ENCODE data around the gene EEF1A2. TPM values are rescaled to one million over a fixed set of nuclear protein-coding genes. Genes with fewer than 3 reads are reported as not detected.

The EEF1A2 gene
- total and polyA plus RNA-seq, 2 donors (not counting 3 experiments of a cell fraction or from before 2014, with no cell fraction given): 2.7 to 3.4 TPM

DNA sequence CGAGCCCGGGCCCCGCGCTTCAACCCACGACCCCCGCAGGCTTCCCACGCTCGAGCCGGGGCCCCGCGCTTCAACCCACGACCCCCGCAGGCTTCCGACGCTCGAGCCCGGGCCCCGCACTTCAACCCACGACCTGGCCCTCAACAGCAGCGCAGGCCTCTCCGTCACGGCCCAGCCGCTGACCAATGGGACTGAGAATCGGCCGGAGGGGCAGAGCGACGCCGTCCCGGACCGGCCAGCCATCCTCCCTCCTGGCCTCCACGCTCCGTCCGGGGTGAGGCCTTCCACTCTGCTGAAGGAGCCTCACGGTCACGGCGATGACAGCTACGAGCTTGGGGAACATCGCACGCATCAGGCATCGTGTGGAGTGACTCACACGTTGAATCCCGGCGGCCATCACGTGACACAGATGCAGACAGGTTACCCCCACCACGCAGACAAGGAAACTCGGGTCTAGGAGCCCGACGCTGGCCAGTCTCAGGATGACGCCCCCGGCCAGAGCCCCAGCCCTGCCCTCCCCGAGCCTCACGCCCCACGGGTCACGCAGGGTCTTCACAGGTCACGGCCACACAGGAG lies 32.5 kb downstream of the EEF1A2 start:
- Histone ChIP-seq H3K27me3 (ENCODE audit: control insufficient read depth in 2 of 2, insufficient read depth in 2 of 2, low read length in 2 of 2) (peaks cover 8 to 10% of the 10 kb centered on the region in 2 experiments), H3K4me2 (ENCODE audit: insufficient read depth, low read length) (no peak overlapping the region), H3K27ac (ENCODE audit: insufficient read depth, low read depth, low read length) (no peak overlapping the region), H3K9ac (replicated peaks; ENCODE audit: extremely low read depth, insufficient read depth, low read length) (no peak overlapping the region), H2AFZ (ENCODE audit: low read depth, low read length) (no peak overlapping the region), H3K9me1 (replicated peaks; ENCODE audit: control insufficient read depth, extremely low read depth, insufficient read depth, low read length) (no peaks in the 10 kb centered on the region), H3K79me2 (ENCODE audit: control insufficient read depth, insufficient read depth, low read length) (no peaks in the 10 kb centered on the region), H4K20me1 (replicated peaks; ENCODE audit: control insufficient read depth, extremely low read depth, insufficient read depth, low read length) (no peaks in the 10 kb centered on the region), H3K36me3 (ENCODE audit: control insufficient read depth in 2 of 2, extremely low read depth in 1 of 2, insufficient read depth in 2 of 2, low read length in 2 of 2) (no peaks in the 10 kb centered on the region), H3K9me3 (replicated peaks; ENCODE audit: control insufficient read depth, insufficient read depth, low read length) (no peaks in the 10 kb centered on the region), H3K4me3 (replicated peaks in 1 of 3; ENCODE audit: insufficient read depth in 1 of 3, low read depth in 1 of 3, low read length in 3 of 3) (no peak overlapping the region), H3K4me1 (ENCODE audit: control insufficient read depth, extremely low read depth, insufficient read depth, low read length) (no peaks in the 10 kb centered on the region)
- TF ChIP-seq GATA2 (IDR thresholded peaks at IDR 0.05; ENCODE audit: insufficient read depth, insufficient read length, low read depth, low read length) (no peak), POLR2A (IDR thresholded peaks at IDR 0.05; ENCODE audit: low read depth, low read length) (no peak), EZH2 (IDR thresholded peaks at IDR 0.05; ENCODE audit: borderline replicate concordance, low read depth, low read length, severe bottlenecking) (no peak), FOS (IDR thresholded peaks at IDR 0.05; ENCODE audit: borderline replicate concordance, insufficient read depth, low read length) (no peak), POLR2AphosphoS5 (IDR thresholded peaks at IDR 0.05; ENCODE audit: insufficient read depth, low read depth, low read length) (no peak), CTCF (IDR thresholded peaks at IDR 0.05; ENCODE audit: extremely low read depth in 1 of 2, insufficient read depth in 1 of 2, low read depth in 1 of 2, low read length in 2 of 2) (no peak), MYC (IDR thresholded peaks at IDR 0.05; ENCODE audit: low read depth, low read length) (no peak), JUN (IDR thresholded peaks at IDR 0.05; ENCODE audit: borderline replicate concordance, insufficient read depth, insufficient read length, low read depth) (no peak)
- TF ChIP-seq, protein P1, sequence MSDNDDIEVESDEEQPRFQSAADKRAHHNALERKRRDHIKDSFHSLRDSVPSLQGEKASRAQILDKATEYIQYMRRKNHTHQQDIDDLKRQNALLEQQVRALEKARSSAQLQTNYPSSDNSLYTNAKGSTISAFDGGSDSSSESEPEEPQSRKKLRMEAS (IDR thresholded peaks at IDR 0.05; ENCODE audit: insufficient read depth, insufficient read length): no peak
- no TSS peak for BruUV-seq (replicated peaks)
- FAIRE-seq (no peak), DNase-seq (ENCODE audit: low read depth, low spot score) (no peak)
- dilution Hi-C loops (cut with MboI; ENCODE audit: extremely low pct_ligation_motif_present, low sequenced_read_pairs) (no loop called here), intact Hi-C loops (cut with micrococcal nuclease) (no loop called here)
- CTCF ChIA-PET: no interaction called here
- POLR2A ChIA-PET: no interaction called here

Measured in endothelial cell of umbilical vein (primary cell).